A673 (cell line): ENCODE results near the gene AATF. TPM values are rescaled to one million over a fixed set of nuclear protein-coding genes. Genes with fewer than 3 reads are reported as not detected.

Experiments used
- BruUV-seq: library from RNA; stranded (reverse); fragments of 400-500 nt; replicated peaks from 2 replicates; lab custom pipeline; 2021; lab: Mats Ljungman, UMichigan
- CTCF ChIA-PET: fragments of 300-600 bp; sonication (Branson Sonifier 250); formaldehyde crosslinking; loops from one replicate; lab custom pipeline; 2022; ENCODE audit warnings: antibody characterized with exemption; lab: Charles Lee
- POLR2A ChIA-PET: fragments of 300-600 bp; sonication (Branson Sonifier 250); formaldehyde crosslinking; loops from one replicate; lab custom pipeline; 2022; ENCODE audit warnings: antibody characterized with exemption; ENCODE audit not compliant: low non-redundant PET; lab: Charles Lee
- DNase-seq: peaks from one replicate; pipeline ENCODE4 v3.0.0-alpha.2; 2015; ENCODE audit warnings: low spot score
- H3K27ac ChIP-seq: fragments of 200-600 bp; sonication (generic); 2 replicates; pipeline ENCODE4 v1.5.1; 2016; ENCODE audit warnings: mixed run types, low read depth, mild to moderate bottlenecking, mixed read lengths, antibody characterized with exemption, low read length; ENCODE audit not compliant: poor library complexity, severe bottlenecking
- H3K27me3 ChIP-seq: fragments of 200-600 bp; sonication (generic); replicated peaks from 2 replicates; pipeline ENCODE4 v1.6.1; 2017; ENCODE audit warnings: mixed run types, low read depth, mild to moderate bottlenecking, mixed read lengths, antibody characterized with exemption, low read length; ENCODE audit not compliant: insufficient read depth, poor library complexity
- H3K36me3 ChIP-seq: fragments of 200-600 bp; sonication (generic); 2 replicates; pipeline ENCODE4 v1.6.1; 2016; ENCODE audit warnings: mixed run types, mild to moderate bottlenecking, mixed read lengths, antibody characterized with exemption, low read length; ENCODE audit not compliant: insufficient read depth, poor library complexity, severe bottlenecking
- H3K4me1 ChIP-seq: fragments of 200-600 bp; sonication (generic); 2 replicates; pipeline ENCODE4 v1.6.1; 2017; ENCODE audit warnings: mixed run types, mild to moderate bottlenecking, mixed read lengths, antibody characterized with exemption, low read length; ENCODE audit not compliant: insufficient read depth, poor library complexity, severe bottlenecking
- H3K4me3 ChIP-seq: fragments of 200-600 bp; sonication (generic); 2 replicates; pipeline ENCODE4 v1.5.1; 2016; ENCODE audit warnings: low read depth, mixed run types, mild to moderate bottlenecking, mixed read lengths, low read length; ENCODE audit not compliant: poor library complexity, severe bottlenecking
- H3K9me3 ChIP-seq: fragments of 200-600 bp; sonication (generic); 2 replicates; pipeline ENCODE4 v1.6.1; 2016; ENCODE audit warnings: mixed run types, low read depth, mild to moderate bottlenecking, mixed read lengths, antibody characterized with exemption, low read length; ENCODE audit not compliant: poor library complexity, severe bottlenecking
- EZH2 ChIP-seq: fragments of 200-600 bp; sonication (generic); IDR thresholded peaks from 2 replicates; pipeline ENCODE4 v1.6.1; 2017; ENCODE audit warnings: borderline replicate concordance, low read depth, mild to moderate bottlenecking, mixed read lengths, antibody characterized with exemption, low read length; ENCODE audit not compliant: poor library complexity, severe bottlenecking
- intact Hi-C: fragments of 100-400 bp; cut with micrococcal nuclease; formaldehyde crosslinking; loops from one replicate; pipeline ENCODE4 v1.10.0; 2022; ENCODE audit not compliant: unreplicated experiment
- total RNA-seq: library from RNA; stranded (reverse); gene quantifications from 2 replicates; pipeline ENCODE4 v1.2.3, GENCODE V29; 2021
- TF ChIP-seq, protein P1 (sequence below): fragments of 300-800, 200-600 bp; sonication (generic); conservative IDR thresholded peaks from 2 replicates; pipeline ENCODE4 v1.5.1; 2017; ENCODE audit warnings: low read depth, mild to moderate bottlenecking, antibody characterized with exemption, low read length, moderate library complexity, mixed read lengths

The AATF gene
- total RNA-seq, 1 experiment from 2014 or later = 51.3 TPM

DNA sequence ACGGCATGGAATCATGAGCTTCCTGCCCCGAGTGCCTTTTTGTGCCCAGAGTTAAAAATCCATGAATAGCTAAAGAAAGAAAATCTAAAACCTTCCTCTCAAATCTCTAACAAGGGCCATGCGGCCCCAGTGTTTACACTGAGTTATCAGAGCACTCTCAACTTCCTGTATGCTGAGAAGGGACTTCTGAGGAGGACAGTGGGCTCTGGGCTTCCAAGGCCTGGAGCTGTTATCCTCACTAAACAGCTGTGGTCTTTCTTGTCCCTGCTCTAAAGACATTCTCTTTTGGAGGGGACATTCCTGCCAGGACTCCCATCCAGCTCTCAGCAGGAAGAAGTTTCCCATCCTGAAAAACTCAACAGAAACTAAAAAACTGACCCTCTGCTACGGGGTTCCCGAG lies 135.6 kb downstream of the AATF start:
- BruUV-seq = no TSS peak
- Histone ChIP-seq H3K4me3 (no peak overlapping the region), H3K4me1 (no peaks in the 10 kb centered on the region), H3K9me3 (no peaks in the 10 kb centered on the region), H3K27me3 (no peaks in the 10 kb centered on the region), H3K27ac (no peak overlapping the region), H3K36me3 (peaks cover 2% of the 10 kb centered on the region)
- CTCF ChIA-PET = no interaction called here
- TF ChIP-seq, protein P1, sequence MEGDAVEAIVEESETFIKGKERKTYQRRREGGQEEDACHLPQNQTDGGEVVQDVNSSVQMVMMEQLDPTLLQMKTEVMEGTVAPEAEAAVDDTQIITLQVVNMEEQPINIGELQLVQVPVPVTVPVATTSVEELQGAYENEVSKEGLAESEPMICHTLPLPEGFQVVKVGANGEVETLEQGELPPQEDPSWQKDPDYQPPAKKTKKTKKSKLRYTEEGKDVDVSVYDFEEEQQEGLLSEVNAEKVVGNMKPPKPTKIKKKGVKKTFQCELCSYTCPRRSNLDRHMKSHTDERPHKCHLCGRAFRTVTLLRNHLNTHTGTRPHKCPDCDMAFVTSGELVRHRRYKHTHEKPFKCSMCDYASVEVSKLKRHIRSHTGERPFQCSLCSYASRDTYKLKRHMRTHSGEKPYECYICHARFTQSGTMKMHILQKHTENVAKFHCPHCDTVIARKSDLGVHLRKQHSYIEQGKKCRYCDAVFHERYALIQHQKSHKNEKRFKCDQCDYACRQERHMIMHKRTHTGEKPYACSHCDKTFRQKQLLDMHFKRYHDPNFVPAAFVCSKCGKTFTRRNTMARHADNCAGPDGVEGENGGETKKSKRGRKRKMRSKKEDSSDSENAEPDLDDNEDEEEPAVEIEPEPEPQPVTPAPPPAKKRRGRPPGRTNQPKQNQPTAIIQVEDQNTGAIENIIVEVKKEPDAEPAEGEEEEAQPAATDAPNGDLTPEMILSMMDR = no peak
- no peak for TF ChIP-seq EZH2
- intact Hi-C loops = no loop called here
- POLR2A ChIA-PET = no interaction called here
- DNase-seq = no peak

DNA sequence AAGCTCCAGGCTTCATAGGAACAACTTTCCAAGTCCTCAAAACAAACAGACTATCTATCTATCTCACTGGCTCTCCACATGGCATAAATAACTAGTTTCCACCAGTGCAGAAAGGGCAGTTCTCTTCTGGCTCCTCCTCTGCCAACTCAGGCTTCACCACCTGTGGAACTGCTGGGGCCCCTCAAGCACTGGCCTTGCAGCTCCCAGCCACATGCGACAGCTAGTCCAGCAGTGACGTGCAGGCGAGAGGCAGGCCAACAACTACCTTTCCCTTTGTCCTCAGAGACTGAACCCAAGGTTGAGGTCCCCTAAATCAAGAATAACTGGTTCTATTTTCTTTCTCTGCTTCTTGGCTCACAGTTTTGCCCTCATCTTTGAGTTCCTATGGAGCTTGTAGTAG lies 137.6 kb downstream of the AATF start:
- intact Hi-C loops = no loop called here
- Histone ChIP-seq H3K4me1 (no peaks in the 10 kb centered on the region), H3K27me3 (no peaks in the 10 kb centered on the region), H3K36me3 (peaks cover 2% of the 10 kb centered on the region), H3K27ac (no peak overlapping the region), H3K4me3 (no peak overlapping the region), H3K9me3 (no peaks in the 10 kb centered on the region)
- no peak for TF ChIP-seq EZH2
- TF ChIP-seq, protein P1 = no peak
- POLR2A ChIA-PET = no interaction called here
- BruUV-seq = no TSS peak
- CTCF ChIA-PET = no interaction called here
- DNase-seq = no peak

- CTCF ChIA-PET = no interaction called here
- Histone ChIP-seq H3K27ac (no peak overlapping the region), H3K9me3 (no peaks in the 10 kb centered on the region), H3K36me3 (peaks cover 2% of the 10 kb centered on the region), H3K27me3 (no peaks in the 10 kb centered on the region), H3K4me1 (no peaks in the 10 kb centered on the region), H3K4me3 (no peak overlapping the region)
- DNase-seq = no peak
- intact Hi-C loops = no loop called here
- POLR2A ChIA-PET = no interaction called here
- TSS peak; percentile 28 for BruUV-seq
- TF ChIP-seq, protein P1 = no peak
- TF ChIP-seq EZH2 = no peak
Measured at GRCh38 chr17:37086948-37087347, 138.2 kb downstream of the AATF start.
